ENCODE data around the gene SEPTIN6. TPM values are rescaled to one million over a fixed set of nuclear protein-coding genes. Genes with fewer than 3 reads are reported as not detected.
A peak's percentile ranks its signal among the peaks of the same experiment; 100 is the strongest.

The SEPTIN6 gene
- total RNA-seq, 1 experiment from 2014 or later, result 4.7 TPM

DNA sequence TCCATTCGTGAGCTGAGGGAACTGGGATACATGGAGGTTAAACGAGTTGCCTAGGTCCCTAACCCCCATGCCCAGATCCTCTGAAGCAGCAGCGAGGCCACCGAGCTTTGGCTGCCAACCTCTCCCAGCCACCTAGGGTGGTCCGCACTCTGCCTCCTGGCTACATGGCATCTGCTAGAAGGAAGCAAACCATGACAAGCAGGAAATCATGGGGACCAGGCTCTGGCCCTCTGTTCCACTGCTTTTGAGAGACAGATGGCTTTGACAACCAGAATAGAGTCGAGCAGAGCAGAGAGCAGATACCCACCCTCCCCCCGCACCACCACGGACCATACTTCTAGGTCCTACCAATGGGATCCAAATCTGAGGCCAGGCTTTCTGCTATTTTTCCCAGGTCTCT, 49.3 kb downstream of the SEPTIN6 start:
- no TSS peak for BruUV-seq (replicated peaks)
- TF ChIP-seq, protein P1, sequence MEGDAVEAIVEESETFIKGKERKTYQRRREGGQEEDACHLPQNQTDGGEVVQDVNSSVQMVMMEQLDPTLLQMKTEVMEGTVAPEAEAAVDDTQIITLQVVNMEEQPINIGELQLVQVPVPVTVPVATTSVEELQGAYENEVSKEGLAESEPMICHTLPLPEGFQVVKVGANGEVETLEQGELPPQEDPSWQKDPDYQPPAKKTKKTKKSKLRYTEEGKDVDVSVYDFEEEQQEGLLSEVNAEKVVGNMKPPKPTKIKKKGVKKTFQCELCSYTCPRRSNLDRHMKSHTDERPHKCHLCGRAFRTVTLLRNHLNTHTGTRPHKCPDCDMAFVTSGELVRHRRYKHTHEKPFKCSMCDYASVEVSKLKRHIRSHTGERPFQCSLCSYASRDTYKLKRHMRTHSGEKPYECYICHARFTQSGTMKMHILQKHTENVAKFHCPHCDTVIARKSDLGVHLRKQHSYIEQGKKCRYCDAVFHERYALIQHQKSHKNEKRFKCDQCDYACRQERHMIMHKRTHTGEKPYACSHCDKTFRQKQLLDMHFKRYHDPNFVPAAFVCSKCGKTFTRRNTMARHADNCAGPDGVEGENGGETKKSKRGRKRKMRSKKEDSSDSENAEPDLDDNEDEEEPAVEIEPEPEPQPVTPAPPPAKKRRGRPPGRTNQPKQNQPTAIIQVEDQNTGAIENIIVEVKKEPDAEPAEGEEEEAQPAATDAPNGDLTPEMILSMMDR (IDR thresholded peaks at IDR 0.05; ENCODE audit: unreplicated experiment), result no peak
- Mint-ChIP-seq H3K4me1 (ENCODE audit: insufficient read depth, unreplicated experiment) (no peaks in the 10 kb centered on the region), H3K4me3 (ENCODE audit: unreplicated experiment) (no peak overlapping the region), H3K27ac (ENCODE audit: low read depth, unreplicated experiment) (no peak overlapping the region), H3K36me3 (ENCODE audit: insufficient read depth, unreplicated experiment) (no peaks in the 10 kb centered on the region), H3K9me3 (ENCODE audit: unreplicated experiment) (no peaks in the 10 kb centered on the region), H3K27me3 (ENCODE audit: insufficient read depth, unreplicated experiment) (no peaks in the 10 kb centered on the region)
- DNase-seq (ENCODE audit: unreplicated experiment), result no peak
- intact Hi-C loops (cut with micrococcal nuclease), result no loop called here
- POLR2A ChIA-PET, result no interaction called here
- CTCF ChIA-PET, result interaction anchor here (0.6 kb wide), 1 partner anchor 87 kb away, joined by 3 read pairs; no protein-coding TSS in a partner anchor

Small RNA genes lying within 50 kb of the gene (microRNA-seq; reads per million reads assigned to microRNA genes)
- gene MIR766, result 10.6 reads per million, percentile 51 among the genes with 10 or more reads in this experiment

Other genes starting within 250 kb of the SEPTIN6 start
- 245 and 405 TPM in 2 replicates for gene SLC25A5, start 224.7 kb downstream of the SEPTIN6 start, total RNA-seq (2022)
- gene STEEP1, start 127.8 kb downstream of the SEPTIN6 start, total RNA-seq (2022), result 23.6 and 27.1 TPM in 2 replicates
- 52.2 and 66.9 TPM in 2 replicates for gene UBE2A, start 118.6 kb downstream of the SEPTIN6 start, total RNA-seq (2022)
- 12.5 and 16.1 TPM in 2 replicates for gene NKRF, start 86.7 kb downstream of the SEPTIN6 start, total RNA-seq (2022)
- not detected in 2 replicates for gene SOWAHD, start 65.4 kb upstream of the SEPTIN6 start, total RNA-seq (2022)
- gene RPL39, start 98.5 kb upstream of the SEPTIN6 start, total RNA-seq (2022), result 1,826 and 1,944 TPM in 2 replicates
- gene UPF3B, start 159.8 kb upstream of the SEPTIN6 start, total RNA-seq (2022), result 17.4 and 18.5 TPM in 2 replicates
- gene RNF113A, start 178.6 kb upstream of the SEPTIN6 start, total RNA-seq (2022), result 19.0 and 23.0 TPM in 2 replicates
- gene NDUFA1, start 178.7 kb upstream of the SEPTIN6 start, total RNA-seq (2022), result 76.7 and 82.8 TPM in 2 replicates
- gene AKAP14, start 202.7 kb upstream of the SEPTIN6 start, total RNA-seq (2022), result not detected in 2 replicates